ENCODE data around the gene MAP7.

The MAP7 gene

GRCh38 chr6:136564180-136564579, 14.0 kb upstream of the MAP7 start:
- no peak for DNase-seq (ENCODE audit: low read depth in 3 of 3)

GRCh38 chr6:136563386-136564152, 13.3 kb upstream of the MAP7 start:
- DNase-seq (ENCODE audit: low read depth in 3 of 3): no peak

GRCh38 chr6:136562211-136562610, 12.0 kb upstream of the MAP7 start:
- no peak for DNase-seq (ENCODE audit: low read depth in 3 of 3)

- no peak for DNase-seq (ENCODE audit: low read depth in 3 of 3)
Observed at GRCh38 chr6:136553166-136553787, 3.1 kb upstream of the MAP7 start.

GRCh38 chr6:136552054-136552453, 1.8 kb upstream of the MAP7 start:
- DNase-seq (ENCODE audit: low read depth in 3 of 3): no peak

DNA sequence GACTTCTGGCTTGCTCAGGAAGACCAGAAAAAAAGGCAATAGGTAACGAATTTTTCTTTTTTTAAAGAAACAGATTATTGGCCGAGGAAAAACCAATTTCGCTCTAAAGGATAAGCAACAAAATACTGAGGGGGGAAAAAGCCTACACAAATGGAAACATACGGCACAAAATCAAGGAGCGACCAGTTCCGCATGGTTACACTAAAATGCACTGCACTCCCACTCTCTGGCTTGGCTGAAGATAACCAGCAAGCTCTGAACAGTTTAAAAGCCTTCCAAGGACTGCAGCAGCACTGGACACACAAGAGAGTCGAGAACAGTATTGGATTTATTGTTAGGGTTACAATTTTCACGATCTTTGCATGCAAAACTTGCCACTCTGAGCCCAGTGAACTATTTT, 881 bp upstream of the MAP7 start:
- no peak for DNase-seq (ENCODE audit: low read depth in 3 of 3)

DNA sequence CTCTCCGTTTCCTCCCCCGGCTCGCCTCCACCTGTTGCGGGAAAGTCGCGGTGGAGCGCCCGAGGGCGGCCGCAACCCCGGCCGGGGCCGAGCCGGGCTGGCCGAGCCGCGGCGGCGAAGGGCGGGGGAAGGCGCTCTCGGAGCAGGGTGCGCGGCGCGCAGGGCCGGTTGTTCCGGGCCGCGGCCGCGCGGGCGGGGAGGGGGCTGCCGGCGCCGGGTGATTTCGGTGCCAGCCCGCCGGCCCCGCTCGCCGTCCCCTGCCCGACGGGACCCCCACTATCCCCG, 235 bp downstream of the MAP7 start:
- DNase-seq (ENCODE audit: low read depth in 3 of 3): no peak

DNA sequence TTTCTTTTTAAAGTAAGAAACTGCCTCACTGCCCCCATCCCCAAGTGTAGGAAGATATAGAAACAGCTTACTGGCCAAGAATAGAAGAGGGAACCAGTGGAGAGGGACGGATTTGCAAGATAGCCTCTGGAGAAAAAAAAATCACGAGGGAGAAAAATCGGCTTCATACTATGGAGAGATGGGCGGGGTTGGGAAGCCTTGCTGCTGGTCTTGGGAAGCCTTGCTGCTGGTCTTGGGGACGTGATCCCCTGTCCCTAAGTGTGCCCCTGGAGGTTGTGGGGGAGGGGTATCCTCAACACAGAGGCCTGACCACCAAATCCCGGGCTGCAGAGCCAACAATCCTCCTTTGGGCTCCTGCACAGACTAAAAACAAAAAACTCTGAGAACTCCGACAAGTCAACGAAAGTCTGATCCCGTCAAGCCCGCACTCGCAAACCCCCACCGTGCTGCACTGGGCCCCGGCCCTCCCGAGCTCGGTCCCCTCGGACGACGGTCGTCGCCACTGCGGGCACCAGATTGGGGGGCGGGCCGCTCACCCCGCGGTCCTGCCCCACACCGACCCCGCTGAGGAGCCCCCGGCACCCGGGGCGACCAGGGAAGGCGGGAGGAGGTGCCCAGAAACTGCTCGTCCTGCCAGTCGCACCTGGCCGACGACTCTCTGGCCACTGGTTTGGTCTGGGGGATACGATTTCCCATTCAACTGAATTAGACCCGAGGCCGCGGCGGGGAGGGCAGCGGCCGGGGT, 750 bp downstream of the MAP7 start:
- no peak for DNase-seq (ENCODE audit: low read depth in 3 of 3)

DNA sequence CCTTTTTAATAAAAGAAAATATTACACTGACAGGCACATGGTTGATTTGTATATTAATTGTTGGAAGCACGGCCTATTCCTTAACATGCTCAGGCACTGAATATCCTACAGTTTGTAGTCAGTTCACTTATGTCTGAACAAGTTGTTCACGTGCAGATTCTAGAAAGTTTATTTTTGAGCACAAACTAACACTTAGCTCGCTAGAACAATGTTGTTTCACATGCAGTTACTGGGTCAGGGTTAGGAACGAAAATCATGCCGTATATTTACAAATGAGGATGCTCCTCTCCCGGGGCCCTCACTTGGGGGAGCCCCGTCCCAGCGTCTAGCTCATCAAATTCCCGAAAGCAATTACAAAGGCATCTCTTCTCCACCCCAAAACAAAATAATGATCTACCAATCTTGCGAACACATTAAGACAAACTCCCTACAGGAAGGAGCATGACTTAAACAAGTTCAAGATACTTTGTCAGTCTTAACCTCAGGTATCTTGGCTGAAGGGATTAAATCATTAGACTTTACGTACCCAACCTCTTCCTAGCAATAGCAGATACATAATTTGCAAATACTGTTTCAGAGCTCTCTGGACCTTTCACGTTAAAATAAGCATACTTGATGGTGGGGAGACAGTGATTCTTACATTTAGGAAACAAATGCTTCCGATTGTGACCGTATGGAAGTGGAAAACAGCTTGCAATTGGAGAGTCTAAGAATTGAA, 1.5 kb downstream of the MAP7 start:
- no peak for DNase-seq (ENCODE audit: low read depth in 3 of 3)

DNA sequence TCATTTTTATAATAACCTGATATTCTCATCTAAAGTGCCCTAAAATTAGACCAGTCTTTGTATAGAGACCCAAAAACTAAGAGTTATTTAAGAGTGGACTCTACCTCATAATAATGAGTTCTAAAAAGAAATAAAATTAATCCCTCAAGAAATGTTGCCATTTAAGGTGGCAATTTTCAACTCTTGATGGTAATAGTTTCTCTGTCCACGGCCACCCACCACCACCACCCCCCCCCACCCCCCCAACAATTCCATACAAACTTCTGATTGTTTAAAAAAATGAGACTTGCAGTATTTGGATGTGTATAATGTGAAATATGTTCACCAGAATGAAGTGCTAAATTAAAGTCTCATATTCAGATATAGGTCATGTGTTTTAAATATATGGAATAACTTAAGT, 2.4 kb downstream of the MAP7 start:
- DNase-seq (ENCODE audit: low read depth in 3 of 3): no peak

DNA sequence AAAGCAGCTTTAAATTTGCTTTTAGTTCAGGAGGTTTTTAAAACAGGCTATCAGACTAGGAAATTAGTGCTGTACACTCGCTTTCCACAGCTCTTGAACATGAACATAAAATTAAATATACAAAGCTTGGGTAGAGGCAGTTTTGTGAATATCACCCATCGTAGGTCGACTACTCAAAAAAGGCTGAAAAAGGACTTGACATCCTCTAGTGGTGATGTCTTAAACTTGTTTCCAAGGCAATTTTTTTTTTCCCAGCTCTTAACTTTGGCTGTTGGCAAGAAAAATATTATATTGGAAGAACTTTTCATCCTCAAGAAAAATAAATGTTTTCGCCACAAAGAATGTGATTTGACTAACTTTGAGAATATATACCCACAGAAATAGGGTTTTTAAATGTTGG, 2.9 kb downstream of the MAP7 start:
- DNase-seq (ENCODE audit: low read depth in 3 of 3): no peak

- no peak for DNase-seq (ENCODE audit: low read depth in 3 of 3)
Observed at GRCh38 chr6:136546331-136546730, 3.9 kb downstream of the MAP7 start.

DNA sequence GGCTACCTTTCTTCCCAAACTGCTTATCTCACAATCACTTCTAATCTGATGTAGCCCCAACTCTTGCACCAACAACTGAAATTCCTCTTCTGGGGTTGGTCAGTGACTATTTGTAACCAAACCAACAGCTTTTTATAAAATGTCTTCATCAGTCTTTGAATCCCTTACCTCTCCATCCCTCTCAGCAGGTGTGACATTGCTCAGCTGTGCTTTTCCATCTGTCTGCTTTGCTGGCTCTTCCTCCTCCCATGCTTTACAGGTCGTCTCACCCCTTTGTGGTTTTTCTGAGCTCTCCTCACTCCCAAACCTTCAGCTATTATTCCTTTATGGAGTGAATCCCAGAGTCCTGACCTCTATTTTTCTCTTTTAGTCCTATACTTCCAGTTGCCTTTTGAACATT, 5.9 kb downstream of the MAP7 start:
- DNase-seq (ENCODE audit: low read depth in 3 of 3): no peak

GRCh38 chr6:136541395-136541794, 8.8 kb downstream of the MAP7 start:
- DNase-seq (ENCODE audit: low read depth in 3 of 3): no peak

GRCh38 chr6:136539967-136540652, 10.1 kb downstream of the MAP7 start:
- no peak for DNase-seq (ENCODE audit: low read depth in 3 of 3)

- DNase-seq (ENCODE audit: low read depth in 3 of 3): no peak
Observed at GRCh38 chr6:136538836-136539235, 11.4 kb downstream of the MAP7 start.

DNA sequence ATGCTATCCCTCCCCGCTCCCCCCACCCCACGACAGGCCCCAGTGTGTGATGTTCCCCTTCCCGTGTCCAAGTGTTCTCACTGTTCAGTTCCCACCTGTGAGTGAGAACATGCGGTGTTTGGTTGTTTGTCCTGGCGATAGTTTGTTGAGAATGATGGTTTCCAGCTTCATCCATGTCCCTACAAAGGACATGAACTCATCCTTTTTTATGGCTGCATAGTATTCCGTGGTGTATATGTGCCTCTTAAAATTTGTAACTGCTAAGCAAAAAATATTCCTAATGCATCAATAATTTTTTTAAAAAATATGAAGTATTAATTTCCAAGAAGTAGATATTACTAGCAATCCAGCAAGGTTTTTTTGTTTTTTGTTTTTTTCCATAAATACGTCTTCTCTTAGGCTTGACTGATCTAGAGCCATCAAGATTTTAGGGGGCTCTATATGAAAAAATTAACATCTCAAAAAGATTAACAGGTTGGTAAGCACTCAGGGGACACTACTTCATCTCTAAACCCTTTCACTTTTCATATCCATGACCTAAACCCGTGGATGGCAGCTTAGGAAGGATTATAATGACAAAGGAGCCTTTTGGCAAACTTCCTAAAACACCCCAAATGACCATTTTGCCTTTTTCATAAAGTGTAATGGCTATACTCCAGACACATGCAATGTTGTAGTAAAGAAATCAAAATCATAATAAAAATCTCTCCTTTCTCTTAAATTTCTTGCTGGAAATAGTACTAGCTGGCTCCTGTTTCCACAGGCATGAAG, 14.2 kb downstream of the MAP7 start:
- DNase-seq (ENCODE audit: low read depth in 3 of 3): no peak

DNA sequence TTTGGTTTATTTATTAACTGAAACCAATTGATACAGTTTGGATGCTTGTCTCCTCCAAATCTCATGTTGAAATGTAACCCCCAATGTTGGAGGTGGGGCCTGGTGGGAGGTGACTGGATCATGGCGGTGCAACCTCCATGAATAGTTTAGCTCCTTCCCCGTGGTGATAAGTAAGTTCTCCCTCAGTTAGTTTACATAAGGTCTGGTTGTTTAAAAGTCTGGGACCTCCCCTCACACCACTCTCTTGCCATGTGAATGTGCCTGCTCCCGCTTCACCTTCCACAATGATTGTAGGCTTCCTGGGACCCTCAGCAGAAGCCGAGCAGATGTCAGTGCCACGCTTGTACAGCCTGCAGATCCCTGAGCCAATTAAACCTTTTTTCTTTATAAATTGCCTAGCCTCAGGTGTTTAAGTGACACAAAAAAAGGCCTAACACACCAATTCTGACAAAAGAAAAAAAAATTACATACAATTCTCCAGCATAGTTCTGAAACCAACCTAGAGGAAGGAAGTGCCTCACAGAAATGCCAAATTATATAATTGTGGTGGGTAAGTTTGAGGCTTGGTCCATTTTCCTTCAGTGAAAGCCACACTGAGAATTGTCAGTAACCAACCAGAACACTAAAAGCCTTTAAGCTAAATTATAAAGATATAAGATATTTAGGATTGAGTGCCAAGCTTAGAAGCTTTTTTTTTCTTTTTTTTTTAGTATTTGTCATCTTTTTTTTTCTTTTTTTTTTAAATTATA, 15.0 kb downstream of the MAP7 start:
- DNase-seq (ENCODE audit: low read depth in 3 of 3): no peak

DNA sequence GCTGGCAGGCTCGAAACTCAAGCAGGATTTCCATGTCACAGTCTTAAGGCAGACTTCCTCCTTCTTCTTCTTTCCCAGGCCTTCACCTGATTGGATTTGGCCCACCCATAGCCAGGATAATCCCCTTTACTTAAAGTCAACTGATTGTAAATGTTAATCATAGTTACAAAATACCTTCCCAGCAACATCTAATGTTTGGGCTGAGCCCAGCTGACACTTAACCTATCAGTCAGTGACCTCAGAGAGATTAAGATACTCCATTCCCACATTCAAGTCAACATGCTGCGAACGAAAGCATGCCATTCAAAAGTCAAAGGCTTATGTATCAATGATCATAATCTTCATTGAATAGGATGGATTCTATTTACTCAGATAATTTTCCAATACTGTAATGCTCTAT, 16.0 kb downstream of the MAP7 start:
- DNase-seq (ENCODE audit: low read depth in 3 of 3): no peak

DNA sequence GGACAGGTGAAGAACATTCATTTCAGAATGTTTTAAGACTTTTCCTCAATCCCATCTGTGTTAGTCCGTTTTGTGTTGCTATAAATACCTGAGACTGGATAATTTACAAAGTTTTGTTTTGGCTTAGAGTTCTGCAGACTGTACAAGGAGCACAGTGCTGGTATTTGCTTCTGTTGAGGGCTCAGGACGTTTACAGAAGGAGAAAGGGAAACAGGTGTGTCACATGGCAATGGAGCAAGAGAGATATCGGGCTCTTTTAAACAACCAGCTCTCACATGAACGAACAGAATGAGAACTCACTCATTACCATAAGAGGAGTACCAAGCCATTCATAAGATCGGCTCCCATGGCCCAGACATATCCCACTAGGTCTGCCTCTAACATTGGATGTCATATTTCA, 16.7 kb downstream of the MAP7 start:
- DNase-seq (ENCODE audit: low read depth in 3 of 3): no peak

DNA sequence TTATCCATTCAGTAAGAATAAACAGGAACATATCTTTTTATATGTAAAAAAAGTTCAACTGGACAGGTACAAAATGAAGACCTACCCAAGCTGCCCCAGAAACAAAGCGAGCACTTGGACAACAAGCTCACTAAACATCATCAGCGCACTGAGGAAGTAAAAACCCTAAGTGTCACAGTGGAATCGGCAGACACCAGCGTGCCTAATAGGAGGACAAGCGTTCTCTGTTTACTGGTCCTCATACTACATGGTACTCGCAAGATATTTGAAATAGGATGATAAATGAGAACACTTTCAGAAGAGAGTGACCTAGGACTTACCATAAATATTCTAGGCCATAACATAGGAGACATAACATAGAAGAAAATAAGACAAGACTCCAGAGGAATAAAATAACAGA, 18.2 kb downstream of the MAP7 start:
- DNase-seq (ENCODE audit: low read depth in 3 of 3): no peak
